Activated gamma-delta T cell treated with anti-CD3 and anti-CD28 coated beads, Interleukin-2, amount 50 U/mL, for 16 hours (primary cell): ENCODE data around the gene SENP1.

Source experiments
- DNase-seq: peaks from one replicate; pipeline ENCODE4 v3.0.0-alpha.2; 2020; ENCODE audit warnings: low read depth

SENP1 gene

GRCh38 chr12:47999816-48000215 lies 106.1 kb downstream of the SENP1 start:
- no peak for DNase-seq

- DNase-seq: no peak
These were observed 108.6 kb downstream of the SENP1 start for GRCh38 chr12:47997321-47997720.

- no peak for DNase-seq
These were observed 109.9 kb downstream of the SENP1 start for GRCh38 chr12:47995981-47996401.

- no peak for DNase-seq
These were observed 112.4 kb downstream of the SENP1 start for GRCh38 chr12:47993491-47993890.
